HL-60 (cell line): Measurements from ENCODE around the gene KRTAP13-3.

Experiments used
- DNase-seq, 2 experiments: peaks; one replicate each; pipeline ENCODE4 v3.0.0-alpha.2; 2010 to 2020; ENCODE audit warnings: low read depth in 1 of 2, low spot score in 1 of 2
- H3K27ac ChIP-seq: fragments of 250-450 bp; sonication (Bioruptor Pico); replicated peaks from 2 replicates; pipeline ENCODE4 v1.5.1; 2020; ENCODE audit warnings: mild to moderate bottlenecking, moderate library complexity
- H3K27me3 ChIP-seq: fragments of 250-450 bp; sonication (Bioruptor Pico); 2 replicates; pipeline ENCODE4 v1.5.1; 2021; ENCODE audit warnings: mild to moderate bottlenecking, moderate library complexity; ENCODE audit not compliant: insufficient read depth, poor library complexity, severe bottlenecking
- H3K4me3 ChIP-seq: replicated peaks from 2 replicates; pipeline ENCODE4 v1.5.1; 2011; ENCODE audit warnings: mild to moderate bottlenecking, control low read depth, low read length; ENCODE audit not compliant: insufficient read depth
- GABPA ChIP-seq: IDR thresholded peaks from 2 replicates; pipeline ENCODE4 v1.6.1; 2012; ENCODE audit warnings: low read depth
- POLR2AphosphoS5 ChIP-seq: IDR thresholded peaks from 2 replicates; pipeline ENCODE4 v1.6.1; 2012; ENCODE audit warnings: low read depth
- SPI1 ChIP-seq: IDR thresholded peaks from 2 replicates; pipeline ENCODE4 v1.6.1; 2012; ENCODE audit warnings: low read depth, mild to moderate bottlenecking, borderline replicate concordance
- TF ChIP-seq, protein P1 (sequence below): IDR thresholded peaks from one replicate; pipeline ENCODE4 v1.5.1; 2011; ENCODE audit warnings: low read length, control low read depth, inconsistent platforms; ENCODE audit not compliant: insufficient read depth
- TF ChIP-seq, protein P2 (sequence below): IDR thresholded peaks from 2 replicates; pipeline ENCODE4 v1.6.1; 2012; ENCODE audit warnings: low read depth; ENCODE audit not compliant: insufficient replicate concordance

The KRTAP13-3 gene

DNA sequence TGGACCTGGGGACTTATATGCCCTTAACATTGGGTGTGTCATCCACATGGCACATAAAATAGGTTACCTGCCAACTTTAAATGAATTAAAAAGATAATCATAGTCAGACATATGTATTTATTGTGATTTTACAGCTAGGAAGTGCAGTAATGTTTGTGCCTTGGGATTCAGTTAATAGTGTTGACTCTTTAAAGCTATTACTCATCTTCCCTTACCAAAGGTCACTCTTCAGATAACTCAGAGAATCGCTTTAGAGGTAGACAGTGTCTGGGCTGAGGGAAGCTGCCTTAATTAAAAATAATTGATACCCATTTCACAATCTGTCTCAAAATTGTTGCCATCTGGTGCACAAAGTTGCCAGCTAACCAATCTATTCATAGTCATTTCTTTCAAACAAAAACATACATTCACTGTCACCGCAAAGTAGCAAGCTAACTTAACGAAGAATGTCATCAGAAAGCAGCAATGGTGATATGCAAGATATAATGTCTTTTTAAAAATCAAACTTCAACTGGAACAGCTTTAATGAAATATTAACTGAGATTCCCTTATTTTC lies 11.4 kb upstream of the KRTAP13-3 start:
- TF ChIP-seq, protein P1, sequence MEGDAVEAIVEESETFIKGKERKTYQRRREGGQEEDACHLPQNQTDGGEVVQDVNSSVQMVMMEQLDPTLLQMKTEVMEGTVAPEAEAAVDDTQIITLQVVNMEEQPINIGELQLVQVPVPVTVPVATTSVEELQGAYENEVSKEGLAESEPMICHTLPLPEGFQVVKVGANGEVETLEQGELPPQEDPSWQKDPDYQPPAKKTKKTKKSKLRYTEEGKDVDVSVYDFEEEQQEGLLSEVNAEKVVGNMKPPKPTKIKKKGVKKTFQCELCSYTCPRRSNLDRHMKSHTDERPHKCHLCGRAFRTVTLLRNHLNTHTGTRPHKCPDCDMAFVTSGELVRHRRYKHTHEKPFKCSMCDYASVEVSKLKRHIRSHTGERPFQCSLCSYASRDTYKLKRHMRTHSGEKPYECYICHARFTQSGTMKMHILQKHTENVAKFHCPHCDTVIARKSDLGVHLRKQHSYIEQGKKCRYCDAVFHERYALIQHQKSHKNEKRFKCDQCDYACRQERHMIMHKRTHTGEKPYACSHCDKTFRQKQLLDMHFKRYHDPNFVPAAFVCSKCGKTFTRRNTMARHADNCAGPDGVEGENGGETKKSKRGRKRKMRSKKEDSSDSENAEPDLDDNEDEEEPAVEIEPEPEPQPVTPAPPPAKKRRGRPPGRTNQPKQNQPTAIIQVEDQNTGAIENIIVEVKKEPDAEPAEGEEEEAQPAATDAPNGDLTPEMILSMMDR = no peak
- Histone ChIP-seq H3K27ac (no peak overlapping the region), H3K27me3 (no peaks in the 10 kb centered on the region), H3K4me3 (no peak overlapping the region)
- no peak for DNase-seq

GRCh38 chr21:30434033-30434631 lies 8.4 kb upstream of the KRTAP13-3 start:
- no peak overlapping the region for H3K4me3 ChIP-seq
- no peaks in the 10 kb centered on the region for H3K27me3 ChIP-seq
- peak; percentile 1 to 29 for DNase-seq
- no peak overlapping the region for H3K27ac ChIP-seq
- TF ChIP-seq SPI1 (no peak), GABPA (no peak)
- TF ChIP-seq, protein P1 = peak; percentile 46
- TF ChIP-seq, protein P2, sequence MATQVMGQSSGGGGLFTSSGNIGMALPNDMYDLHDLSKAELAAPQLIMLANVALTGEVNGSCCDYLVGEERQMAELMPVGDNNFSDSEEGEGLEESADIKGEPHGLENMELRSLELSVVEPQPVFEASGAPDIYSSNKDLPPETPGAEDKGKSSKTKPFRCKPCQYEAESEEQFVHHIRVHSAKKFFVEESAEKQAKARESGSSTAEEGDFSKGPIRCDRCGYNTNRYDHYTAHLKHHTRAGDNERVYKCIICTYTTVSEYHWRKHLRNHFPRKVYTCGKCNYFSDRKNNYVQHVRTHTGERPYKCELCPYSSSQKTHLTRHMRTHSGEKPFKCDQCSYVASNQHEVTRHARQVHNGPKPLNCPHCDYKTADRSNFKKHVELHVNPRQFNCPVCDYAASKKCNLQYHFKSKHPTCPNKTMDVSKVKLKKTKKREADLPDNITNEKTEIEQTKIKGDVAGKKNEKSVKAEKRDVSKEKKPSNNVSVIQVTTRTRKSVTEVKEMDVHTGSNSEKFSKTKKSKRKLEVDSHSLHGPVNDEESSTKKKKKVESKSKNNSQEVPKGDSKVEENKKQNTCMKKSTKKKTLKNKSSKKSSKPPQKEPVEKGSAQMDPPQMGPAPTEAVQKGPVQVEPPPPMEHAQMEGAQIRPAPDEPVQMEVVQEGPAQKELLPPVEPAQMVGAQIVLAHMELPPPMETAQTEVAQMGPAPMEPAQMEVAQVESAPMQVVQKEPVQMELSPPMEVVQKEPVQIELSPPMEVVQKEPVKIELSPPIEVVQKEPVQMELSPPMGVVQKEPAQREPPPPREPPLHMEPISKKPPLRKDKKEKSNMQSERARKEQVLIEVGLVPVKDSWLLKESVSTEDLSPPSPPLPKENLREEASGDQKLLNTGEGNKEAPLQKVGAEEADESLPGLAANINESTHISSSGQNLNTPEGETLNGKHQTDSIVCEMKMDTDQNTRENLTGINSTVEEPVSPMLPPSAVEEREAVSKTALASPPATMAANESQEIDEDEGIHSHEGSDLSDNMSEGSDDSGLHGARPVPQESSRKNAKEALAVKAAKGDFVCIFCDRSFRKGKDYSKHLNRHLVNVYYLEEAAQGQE = no peak

DNA sequence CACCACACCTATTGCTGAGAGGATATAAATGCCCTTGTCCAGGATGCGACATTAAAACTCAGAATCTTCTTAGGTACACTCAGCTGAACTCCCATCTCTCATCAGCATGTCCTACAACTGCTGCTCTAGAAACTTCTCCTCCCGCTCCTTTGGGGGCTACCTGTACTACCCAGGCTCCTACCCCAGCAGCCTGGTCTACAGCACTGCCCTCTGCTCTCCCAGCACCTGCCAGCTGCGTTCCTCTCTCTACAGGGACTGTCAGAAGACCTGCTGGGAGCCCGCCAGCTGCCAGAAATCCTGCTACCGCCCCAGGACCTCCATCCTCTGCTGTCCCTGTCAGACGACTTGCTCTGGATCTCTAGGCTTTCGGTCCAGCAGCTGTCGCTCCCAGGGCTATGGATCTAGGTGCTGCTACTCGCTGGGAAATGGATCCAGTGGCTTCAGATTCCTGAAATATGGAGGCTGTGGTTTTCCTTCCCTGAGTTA lies 4.5 kb upstream of the KRTAP13-3 start, which contains the start of gene KRTAP13-4:
Gene KRTAP13-4 (plus strand): TSS at position 51 of the 486 bp plus-strand sequence. CDS start 56 bp downstream, at position 107.
- Histone ChIP-seq H3K27ac (no peak within 1 kb of the TSS), H3K27me3 (no peaks in the 10 kb centered on the region), H3K4me3 (no peak within 1 kb of the TSS)
- no peak for DNase-seq
- TF ChIP-seq GABPA (no peak), POLR2AphosphoS5 (no peak), SPI1 (no peak)
- TF ChIP-seq, protein P1 = no peak
- TF ChIP-seq, protein P2 = no peak

DNA sequence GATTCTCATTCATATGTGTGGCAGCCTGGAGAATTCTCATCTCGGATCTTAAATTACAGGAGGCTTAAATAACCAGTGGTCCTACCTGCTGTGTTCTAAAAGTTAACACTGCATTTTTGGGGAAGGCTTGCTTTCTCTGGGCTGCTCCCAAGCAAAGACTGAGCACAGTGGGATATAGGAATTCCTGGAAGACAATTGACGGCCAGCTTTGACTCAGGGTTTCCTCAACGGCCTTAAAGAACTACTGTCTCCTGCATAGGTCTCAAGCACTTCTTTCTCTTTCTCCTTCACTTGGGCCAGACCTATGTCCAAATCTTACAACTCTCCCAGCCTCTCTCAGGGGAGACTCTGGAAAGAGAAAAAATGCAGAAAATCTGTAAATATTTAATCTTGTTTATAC lies 1.0 kb upstream of the KRTAP13-3 start:
- Histone ChIP-seq H3K27ac (no peak overlapping the region), H3K4me3 (no peak overlapping the region), H3K27me3 (no peaks in the 10 kb centered on the region)
- TF ChIP-seq POLR2AphosphoS5 (no peak), SPI1 (no peak), GABPA (no peak)
- TF ChIP-seq, protein P2 = no peak
- TF ChIP-seq, protein P1 = no peak
- no peak for DNase-seq
